HL-60/S4 treated with phorbol 12-myristate 13-acetate at 8.2 ng/mL for 4 days and 3 days (cell line): Measurements from ENCODE around the gene INSC.

Experiments
- in situ Hi-C: fragments of 300-500 bp; cut with MboI; formaldehyde crosslinking; loops from 2 replicates; pipeline ENCODE4 v1.15.0; 2022; ENCODE audit warnings: low sequenced_read_pairs

The INSC gene

GRCh38 chr11:15146271-15147003 lies 31.7 kb downstream of the INSC start:
- in situ Hi-C loops: no loop called here

GRCh38 chr11:15148169-15148568 lies 33.4 kb downstream of the INSC start:
- in situ Hi-C loops: no loop called here

GRCh38 chr11:15149050-15149449 lies 34.3 kb downstream of the INSC start:
- in situ Hi-C loops: no loop called here

GRCh38 chr11:15150507-15150906 lies 35.8 kb downstream of the INSC start:
- in situ Hi-C loops: no loop called here

GRCh38 chr11:15153231-15153630 lies 38.5 kb downstream of the INSC start:
- in situ Hi-C loops: no loop called here

- in situ Hi-C loops: no loop called here
These were observed 42.5 kb downstream of the INSC start for GRCh38 chr11:15157181-15157580.

- in situ Hi-C loops: no loop called here
These were observed 42.9 kb downstream of the INSC start for GRCh38 chr11:15157606-15158137.

GRCh38 chr11:15158351-15159015 lies 43.8 kb downstream of the INSC start:
- in situ Hi-C loops: no loop called here

GRCh38 chr11:15159085-15159484 lies 44.4 kb downstream of the INSC start:
- in situ Hi-C loops: no loop called here

GRCh38 chr11:15161790-15162189 lies 47.1 kb downstream of the INSC start:
- in situ Hi-C loops: no loop called here

- in situ Hi-C loops: no loop called here
These were observed 48.4 kb downstream of the INSC start for GRCh38 chr11:15163136-15163535.

- in situ Hi-C loops: no loop called here
These were observed 51.5 kb downstream of the INSC start for GRCh38 chr11:15166204-15166603.

- in situ Hi-C loops: no loop called here
These were observed 55.3 kb downstream of the INSC start for GRCh38 chr11:15169815-15170551.

GRCh38 chr11:15170698-15171097 lies 56.0 kb downstream of the INSC start:
- in situ Hi-C loops: no loop called here

GRCh38 chr11:15171956-15172355 lies 57.2 kb downstream of the INSC start:
- in situ Hi-C loops: no loop called here

GRCh38 chr11:15175831-15176230 lies 61.1 kb downstream of the INSC start:
- in situ Hi-C loops: no loop called here

- in situ Hi-C loops: no loop called here
These were observed 62.0 kb downstream of the INSC start for GRCh38 chr11:15176646-15177163.

- in situ Hi-C loops: no loop called here
These were observed 62.8 kb downstream of the INSC start for GRCh38 chr11:15177491-15177890.

- in situ Hi-C loops: no loop called here
These were observed 63.5 kb downstream of the INSC start for GRCh38 chr11:15178214-15178613.

- in situ Hi-C loops: no loop called here
These were observed 64.4 kb downstream of the INSC start for GRCh38 chr11:15179167-15179566.

GRCh38 chr11:15180212-15180792 lies 65.6 kb downstream of the INSC start:
- in situ Hi-C loops: no loop called here
